ENCODE data around the gene CERK.
A peak's percentile ranks its signal among the peaks of the same experiment; 100 is the strongest.
"Not testable (repeated sequence)": the region's sequence is repeated elsewhere in the genome, so short reads cannot be mapped to it uniquely, and the experiment has no call there.

CERK gene

DNA sequence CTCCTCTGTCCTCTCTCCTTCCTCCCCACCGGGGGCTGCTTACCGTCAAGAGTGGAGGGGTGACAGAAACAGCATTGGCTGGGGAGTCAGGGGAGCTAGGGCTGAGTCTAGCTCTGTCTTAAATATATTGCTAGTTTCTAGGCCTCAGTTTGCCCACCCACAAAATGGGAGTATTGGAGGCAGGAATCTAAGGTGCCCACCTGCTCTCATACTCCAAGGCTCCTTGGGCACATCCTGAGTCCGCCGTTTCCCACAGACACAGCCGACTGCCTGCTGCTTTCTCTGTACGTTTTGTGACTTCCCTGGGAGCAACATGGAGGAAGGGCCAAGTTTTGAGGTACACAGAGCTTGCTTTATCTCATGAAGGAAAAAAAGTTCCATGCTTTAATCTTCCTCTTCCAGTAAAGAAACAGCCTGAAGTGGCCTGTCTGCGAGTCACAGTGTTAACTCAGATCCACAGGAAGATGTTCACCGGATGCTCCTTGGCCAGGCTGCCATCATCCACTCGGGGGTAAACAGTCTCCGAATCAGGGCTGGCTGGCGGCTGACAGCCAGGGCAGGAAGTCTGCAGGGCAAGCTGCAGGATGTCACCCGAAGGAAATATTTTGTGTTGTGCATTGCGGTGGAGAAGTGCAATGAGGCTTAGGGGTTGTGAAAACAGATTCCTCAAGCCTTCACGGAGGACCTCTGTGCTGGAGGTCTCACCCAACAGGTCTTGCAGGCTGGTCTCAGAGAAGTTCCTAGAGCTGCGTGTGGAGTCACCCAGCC is 11.0 kb upstream of the CERK start:
- no peak for DNase-seq (ENCODE audit: low read depth in 2 of 2)

DNA sequence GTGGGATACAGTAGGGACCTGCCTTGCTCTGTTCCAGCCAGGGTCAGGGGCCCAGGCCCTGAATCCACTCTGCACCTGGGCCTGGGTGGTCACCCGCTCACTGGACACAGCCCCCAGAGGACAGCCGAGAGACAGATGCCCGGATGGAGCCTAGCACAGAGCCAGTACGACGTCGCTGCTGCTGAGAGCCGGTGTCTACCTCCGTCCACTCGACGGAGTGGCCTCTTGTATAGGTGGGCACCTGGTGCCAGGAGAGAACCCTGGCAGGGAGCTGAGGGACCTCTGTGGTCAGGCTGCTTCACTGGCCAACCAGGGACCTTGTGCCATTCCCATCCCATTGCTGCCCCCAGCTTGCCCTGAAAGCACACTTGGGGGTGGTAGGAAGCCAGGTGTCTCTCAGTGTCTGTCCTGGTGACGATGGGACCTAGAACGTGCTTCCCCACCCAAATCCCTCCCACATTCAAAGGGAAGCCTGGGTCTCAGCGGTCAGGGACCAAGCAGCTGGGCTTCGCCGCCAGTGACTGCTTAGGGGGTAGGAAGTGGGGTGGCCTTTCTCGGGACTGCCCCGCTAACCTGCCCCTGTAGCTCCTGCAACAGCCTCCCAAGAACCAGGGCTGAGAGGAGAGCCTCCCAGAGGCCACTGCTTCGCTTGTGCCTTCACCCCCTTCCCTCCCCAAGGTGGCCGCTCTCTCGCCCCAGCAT is 10.3 kb upstream of the CERK start:
- no peak for DNase-seq (ENCODE audit: low read depth in 2 of 2)

- DNase-seq (ENCODE audit: low read depth in 2 of 2) = no peak
Measured at GRCh38 chr22:46747646-46748045, 9.6 kb upstream of the CERK start.

- DNase-seq (ENCODE audit: low read depth in 2 of 2) = no peak
Measured at GRCh38 chr22:46746620-46747019, 8.6 kb upstream of the CERK start.

- DNase-seq (ENCODE audit: low read depth in 2 of 2) = no peak
Measured at GRCh38 chr22:46746192-46746591, 8.1 kb upstream of the CERK start.

DNA sequence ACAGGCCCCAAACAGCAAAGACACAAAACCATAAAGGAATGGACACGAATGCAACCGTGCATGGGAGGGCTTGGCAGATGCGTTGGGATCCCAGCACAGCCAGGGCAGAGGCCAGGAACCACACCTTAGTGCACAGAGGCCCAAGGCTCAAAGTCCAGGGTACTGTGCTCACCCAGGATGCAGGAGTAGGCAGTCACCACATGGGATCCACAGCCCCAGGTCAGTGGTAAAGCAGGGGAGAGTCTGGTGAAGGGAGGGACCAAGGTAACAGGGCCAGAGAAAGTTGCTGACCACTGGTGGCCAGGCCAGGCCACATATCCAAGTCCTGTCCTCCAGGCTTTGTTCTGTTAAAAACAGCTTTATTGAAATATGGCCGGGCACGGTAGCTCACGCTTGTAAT is 6.5 kb upstream of the CERK start:
- no peak for DNase-seq (ENCODE audit: low read depth in 2 of 2)

DNA sequence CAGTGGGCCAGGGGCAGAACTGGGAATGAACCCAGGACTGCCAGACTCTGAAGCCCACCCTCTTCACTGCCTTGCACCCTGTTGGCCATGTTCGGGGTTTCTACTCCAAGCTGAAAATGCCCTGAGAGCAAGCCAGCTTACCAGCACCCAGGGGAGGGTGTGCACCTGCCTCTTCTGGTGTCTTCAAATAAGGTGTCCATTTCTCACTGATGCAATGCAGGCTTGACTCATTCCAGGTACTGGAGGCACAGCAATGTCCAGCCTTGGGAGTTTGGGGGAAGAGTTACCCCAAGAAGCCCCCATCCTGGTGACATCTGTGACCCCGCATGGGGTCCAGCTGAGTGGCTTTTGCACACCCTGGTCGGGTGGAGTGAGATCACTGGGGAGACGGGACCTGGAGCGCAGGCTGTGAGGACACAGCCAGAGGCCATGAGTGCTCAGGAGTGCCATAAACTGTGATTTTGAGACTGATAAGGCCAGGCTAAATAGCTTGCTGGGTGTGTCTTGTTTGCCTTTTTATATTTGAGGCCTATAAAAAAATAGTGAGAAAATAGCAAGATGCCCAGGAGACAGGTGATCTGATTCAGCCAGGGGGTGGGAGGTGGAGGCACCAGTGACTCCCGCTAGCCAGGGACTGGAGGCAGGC is 4.6 kb upstream of the CERK start:
- DNase-seq (ENCODE audit: low read depth in 2 of 2) = no peak

DNA sequence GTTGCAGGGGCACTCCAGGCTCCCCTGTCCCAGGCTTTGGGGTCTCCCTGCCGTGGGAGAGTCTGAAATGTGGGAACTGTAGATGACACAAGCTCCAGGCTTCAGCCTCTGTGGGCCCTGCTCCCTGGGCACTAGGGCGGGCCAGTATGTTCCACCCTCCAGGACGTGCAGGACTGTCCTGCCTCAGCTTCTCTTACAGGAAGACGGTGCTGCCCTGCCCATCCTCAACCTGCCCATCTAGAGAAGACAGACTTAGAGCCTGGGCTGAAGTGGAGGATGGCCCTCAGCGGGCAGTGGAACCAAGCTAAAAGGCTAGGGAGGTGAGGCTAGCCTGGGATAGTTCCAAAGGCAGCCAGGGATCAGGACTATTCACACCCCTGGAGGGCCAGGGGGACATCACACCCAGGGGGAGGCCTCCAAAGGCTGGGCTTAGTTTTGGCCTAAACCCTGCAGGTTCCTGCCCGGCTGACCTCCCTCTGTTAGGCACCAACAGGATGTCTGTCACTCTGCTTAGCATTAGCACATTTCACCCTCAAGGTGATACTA is 4.0 kb upstream of the CERK start:
- DNase-seq (ENCODE audit: low read depth in 2 of 2) = no peak

- DNase-seq (ENCODE audit: low read depth in 2 of 2) = no peak
Measured at GRCh38 chr22:46740910-46741780, 3.1 kb upstream of the CERK start.

- DNase-seq (ENCODE audit: low read depth in 2 of 2) = peak in 1 of 2 donors; percentile 66
Measured at GRCh38 chr22:46739094-46739870, 1.2 kb upstream of the CERK start.

- DNase-seq (ENCODE audit: low read depth in 2 of 2) = no peak
Measured at GRCh38 chr22:46738647-46739093, 618 bp upstream of the CERK start.

- peak in 1 of 2 donors; percentile 28 for DNase-seq (ENCODE audit: low read depth in 2 of 2)
Measured at GRCh38 chr22:46737105-46737975, 712 bp downstream of the CERK start.

DNA sequence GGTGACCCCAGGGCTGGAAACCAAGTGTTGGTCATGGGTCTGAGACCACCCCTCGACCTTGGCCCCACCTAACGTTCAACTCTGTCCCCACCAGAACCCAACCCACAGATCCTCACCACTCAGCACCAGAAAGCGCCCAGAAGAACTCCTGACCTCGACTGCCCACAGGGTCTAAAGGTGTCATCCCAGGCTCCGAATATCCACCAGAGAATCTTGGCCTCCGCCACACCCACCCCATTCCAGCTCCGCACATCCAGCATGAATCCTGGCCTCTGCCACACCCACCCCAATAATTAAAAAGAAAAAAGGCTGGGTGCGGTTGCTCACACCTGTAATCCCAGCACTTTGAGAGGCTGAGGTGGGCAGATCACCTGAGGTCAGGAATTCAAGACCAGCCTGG is 1.3 kb downstream of the CERK start:
- DNase-seq (ENCODE audit: low read depth in 2 of 2) = no peak

DNA sequence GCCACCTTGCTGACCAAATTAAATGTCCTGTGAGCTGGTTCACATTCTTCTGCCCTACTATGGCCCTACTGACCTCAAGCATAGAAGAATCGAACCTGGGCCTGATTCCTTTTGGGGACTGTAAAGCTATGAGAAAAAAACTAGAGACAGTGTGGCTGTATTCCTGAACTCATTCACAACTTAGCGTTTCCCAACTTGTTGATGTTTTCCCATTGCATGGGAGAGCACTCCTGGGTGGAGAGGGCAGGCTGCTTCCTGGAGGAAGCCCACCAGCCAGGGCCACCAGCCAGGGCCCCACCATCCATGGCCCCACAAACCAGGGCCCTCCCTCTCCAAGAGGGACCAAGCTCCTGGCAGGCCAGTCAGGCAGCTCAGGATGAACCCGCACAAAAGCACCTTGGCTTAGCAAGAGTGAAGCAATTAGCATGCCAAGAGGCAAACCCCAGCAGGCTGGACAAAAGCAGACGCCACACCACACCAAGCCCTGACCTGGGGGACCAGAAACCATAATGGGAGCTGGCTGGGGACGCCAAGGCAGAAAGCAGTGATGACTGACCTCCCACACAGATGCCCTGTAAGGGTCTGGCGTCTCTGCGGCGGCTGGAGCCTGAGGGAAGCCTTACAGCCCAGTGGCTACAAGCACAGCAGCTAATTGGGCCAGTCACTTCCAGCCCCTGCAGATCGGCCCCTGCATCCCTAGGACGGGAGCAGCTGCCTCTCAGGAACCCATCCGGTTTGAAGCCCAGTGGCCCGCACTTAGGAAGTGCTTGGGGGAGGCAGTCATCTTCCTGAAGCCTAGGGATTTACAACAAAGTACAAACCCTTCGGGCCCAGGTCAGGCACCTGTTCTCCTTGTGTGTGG is 2.1 kb downstream of the CERK start:
- no peak for DNase-seq (ENCODE audit: low read depth in 2 of 2)

DNA sequence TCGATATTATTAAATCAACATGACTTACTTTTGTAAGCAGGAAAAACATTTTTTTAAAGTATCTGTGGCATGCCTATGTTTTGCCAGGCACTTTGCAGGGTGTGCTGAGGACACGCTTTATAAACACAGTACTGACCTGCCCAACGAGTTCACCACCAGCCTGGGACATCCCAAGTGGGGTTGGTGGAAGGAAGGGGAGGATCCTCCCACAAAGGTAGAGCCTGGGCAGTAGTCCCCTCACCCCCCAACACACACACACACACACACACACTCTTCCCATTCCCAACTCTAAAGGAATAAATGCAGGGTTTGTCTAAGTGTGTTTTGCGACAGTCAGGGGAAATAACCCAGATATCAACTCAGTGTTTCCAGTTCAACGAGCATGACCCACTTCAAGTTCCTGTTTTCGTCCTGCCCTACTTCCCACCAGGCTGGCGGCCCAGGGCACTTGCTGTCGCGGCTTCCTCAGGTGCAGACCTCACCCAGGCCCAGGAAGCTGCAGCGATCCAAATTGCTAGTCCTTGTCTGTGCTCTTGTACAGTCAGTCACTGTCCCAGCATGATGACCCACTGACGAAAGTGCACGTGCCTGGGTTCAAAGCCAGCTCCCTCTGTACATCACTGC is 3.1 kb downstream of the CERK start:
- peak in 1 of 2 donors; percentile 33 for DNase-seq (ENCODE audit: low read depth in 2 of 2)

DNA sequence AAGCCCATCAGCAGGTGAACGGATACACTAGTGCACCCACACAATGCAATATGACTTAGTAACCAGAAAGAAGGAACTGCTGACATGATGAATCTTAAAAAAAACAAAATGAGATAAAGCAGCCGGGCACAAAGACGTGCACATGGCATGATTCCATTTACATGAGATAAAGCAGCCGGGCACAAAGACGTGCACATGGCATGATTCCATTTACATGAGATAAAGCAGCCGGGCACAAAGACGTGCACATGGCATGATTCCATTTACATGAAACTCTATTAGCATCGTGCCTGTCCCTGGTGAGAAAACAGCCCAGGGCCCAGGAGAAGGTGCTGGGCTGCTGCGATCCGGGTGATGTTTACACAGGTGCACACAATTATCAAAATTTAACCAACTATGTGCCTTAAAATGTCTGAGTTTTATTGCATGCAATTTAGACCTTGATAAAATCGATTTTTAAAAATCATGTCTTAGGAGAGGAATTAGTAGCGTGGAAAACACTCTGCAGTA is 3.8 kb downstream of the CERK start:
- not testable (repeated sequence) for DNase-seq (ENCODE audit: low read depth in 2 of 2)

GRCh38 chr22:46732513-46732912 is 5.5 kb downstream of the CERK start:
- no peak for DNase-seq (ENCODE audit: low read depth in 2 of 2)

DNA sequence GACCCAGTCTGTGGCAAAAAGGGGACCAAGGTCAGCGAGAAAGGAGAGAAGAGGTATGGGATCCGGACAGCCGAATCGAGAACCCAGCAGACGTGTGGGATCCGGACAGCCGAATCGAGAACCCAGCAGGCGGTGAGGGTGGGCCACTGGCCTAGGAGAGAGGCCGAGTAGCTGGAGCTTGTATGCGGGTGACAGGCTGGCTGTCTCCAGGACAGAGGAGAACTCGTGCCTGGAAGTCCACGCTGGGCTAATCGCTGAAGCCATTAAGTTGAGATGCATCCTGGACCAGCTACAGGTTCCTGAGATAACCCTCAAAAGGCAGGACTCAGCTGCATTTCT is 6.0 kb downstream of the CERK start:
- DNase-seq (ENCODE audit: low read depth in 2 of 2) = no peak
